ENCODE measurements around the gene DNMBP.

The DNMBP gene

DNA sequence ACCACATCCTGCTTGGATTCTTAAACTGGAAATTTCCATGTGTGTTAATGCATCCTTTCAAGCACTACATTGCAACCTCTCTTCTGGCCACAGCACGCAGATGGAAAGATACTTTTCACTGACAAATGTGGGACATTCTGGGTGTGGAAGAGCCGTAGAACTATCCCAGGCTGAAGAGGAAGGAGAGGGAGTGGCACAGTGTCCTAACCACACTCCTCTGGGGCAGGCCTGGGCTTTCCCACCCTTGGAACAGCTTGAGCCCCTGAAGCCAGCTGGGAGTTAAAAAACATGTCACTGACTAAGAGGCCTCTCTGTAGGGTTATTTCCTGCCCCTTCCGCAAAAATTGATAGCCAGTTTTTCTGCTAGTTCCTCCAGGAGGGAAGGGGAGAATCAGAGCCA is 34.0 kb upstream of the DNMBP start:
- Histone ChIP-seq H3K27me3 (ENCODE audit: insufficient read depth, insufficient read length) (no peaks in the 10 kb centered on the region), H3K4me3 (ENCODE audit: insufficient read length, low read depth) (no peak overlapping the region), H3K9ac (ENCODE audit: insufficient read length, low read depth) (no peak overlapping the region), H3K36me3 (ENCODE audit: insufficient read depth, insufficient read length, low read length) (no peaks in the 10 kb centered on the region), H3K4me1 (ENCODE audit: insufficient read depth, insufficient read length) (peaks cover 5% of the 10 kb centered on the region), H3K9me3 (ENCODE audit: insufficient read depth, low read length) (no peaks in the 10 kb centered on the region)
- no peak for DNase-seq (ENCODE audit: low read depth, low spot score)
- TF ChIP-seq SUZ12 (IDR thresholded peaks at IDR 0.05; ENCODE audit: extremely low read depth, insufficient read depth, insufficient read length) (no peak), YY1 (IDR thresholded peaks at IDR 0.05; ENCODE audit: insufficient read depth, insufficient read length) (no peak), ZNF274 (IDR thresholded peaks at IDR 0.05; ENCODE audit: low read depth, low read length) (no peak)

DNA sequence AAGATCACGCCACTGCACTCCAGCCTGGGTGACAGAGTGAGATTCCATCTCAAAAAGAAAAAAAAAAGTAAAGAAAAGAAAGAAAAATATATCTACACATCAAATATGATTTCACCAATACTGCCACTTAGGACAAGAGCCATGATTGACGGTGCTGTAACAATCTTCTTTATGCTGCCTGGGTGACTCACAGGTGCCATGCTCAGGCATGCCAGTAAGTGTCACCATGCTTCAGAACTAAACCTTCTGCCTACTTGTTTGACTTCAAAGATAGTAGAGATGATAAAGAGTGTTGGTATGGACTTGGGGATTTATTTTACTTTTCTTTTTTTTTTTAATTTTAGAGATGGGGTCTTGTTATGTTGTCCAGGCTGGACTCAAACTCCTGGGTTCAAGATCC is 33.6 kb upstream of the DNMBP start:
- no peak for DNase-seq (ENCODE audit: low read depth, low spot score)
- no peaks in the 10 kb centered on the region for H3K36me3 ChIP-seq (ENCODE audit: insufficient read depth, insufficient read length, low read length)
- TF ChIP-seq SUZ12 (IDR thresholded peaks at IDR 0.05; ENCODE audit: extremely low read depth, insufficient read depth, insufficient read length) (no peak), YY1 (IDR thresholded peaks at IDR 0.05; ENCODE audit: insufficient read depth, insufficient read length) (no peak), ZNF274 (IDR thresholded peaks at IDR 0.05; ENCODE audit: low read depth, low read length) (no peak)

DNA sequence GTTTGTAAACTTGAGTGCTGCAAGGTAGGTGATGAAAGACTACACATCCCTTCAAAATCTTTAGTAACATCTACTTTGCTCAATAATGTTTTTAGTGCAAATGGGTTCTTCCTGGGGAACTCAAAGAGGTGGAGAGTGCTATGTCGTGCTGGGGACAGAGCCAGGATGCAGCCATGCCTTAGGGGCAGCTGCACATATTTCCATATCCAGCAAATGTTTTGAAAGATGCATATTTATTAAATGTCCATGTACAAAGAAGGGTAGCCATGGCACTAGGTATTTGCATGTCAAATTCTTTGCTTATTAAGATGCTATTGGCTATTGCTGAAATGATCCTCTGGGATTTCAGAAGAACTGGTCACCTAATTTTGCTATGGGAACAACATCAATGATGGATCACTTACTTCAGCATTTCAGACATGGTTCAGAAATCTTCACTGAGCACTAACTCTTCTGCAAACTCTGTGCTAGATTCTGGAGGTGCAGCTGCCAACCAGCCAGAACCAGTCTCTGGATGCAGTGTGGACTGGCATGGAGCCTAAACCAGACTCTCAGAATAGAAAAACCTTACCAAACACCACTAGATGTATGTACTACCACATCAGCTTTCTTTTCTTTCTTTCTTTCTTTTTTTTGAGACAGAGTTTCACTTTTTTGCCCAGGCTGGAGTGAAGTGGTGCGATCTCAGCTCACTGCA is 31.7 kb upstream of the DNMBP start:
- H3K4me1 ChIP-seq (ENCODE audit: insufficient read depth, insufficient read length): peaks cover 5% of the 10 kb centered on the region
- TF ChIP-seq SUZ12 (IDR thresholded peaks at IDR 0.05; ENCODE audit: extremely low read depth, insufficient read depth, insufficient read length) (no peak), ZNF274 (IDR thresholded peaks at IDR 0.05; ENCODE audit: low read depth, low read length) (no peak), YY1 (IDR thresholded peaks at IDR 0.05; ENCODE audit: insufficient read depth, insufficient read length) (no peak)
- no peaks in the 10 kb centered on the region for H3K9me3 ChIP-seq (ENCODE audit: insufficient read depth, low read length)
- H3K4me3 ChIP-seq (ENCODE audit: insufficient read length, low read depth): no peak overlapping the region
- no peaks in the 10 kb centered on the region for H3K27me3 ChIP-seq (ENCODE audit: insufficient read depth, insufficient read length)
- H3K36me3 ChIP-seq (ENCODE audit: insufficient read depth, insufficient read length, low read length): no peaks in the 10 kb centered on the region
- H3K9ac ChIP-seq (ENCODE audit: insufficient read length, low read depth): no peak overlapping the region
- no peak for DNase-seq (ENCODE audit: low read depth, low spot score)

More for the DNA sequence above, 33.6 kb upstream of the DNMBP start:
- Histone ChIP-seq H3K9me3 (ENCODE audit: insufficient read depth, low read length) (no peaks in the 10 kb centered on the region), H3K4me1 (ENCODE audit: insufficient read depth, insufficient read length) (peaks cover 5% of the 10 kb centered on the region), H3K4me3 (ENCODE audit: insufficient read length, low read depth) (no peak overlapping the region), H3K27me3 (ENCODE audit: insufficient read depth, insufficient read length) (no peaks in the 10 kb centered on the region), H3K9ac (ENCODE audit: insufficient read length, low read depth) (no peak overlapping the region)

DNA sequence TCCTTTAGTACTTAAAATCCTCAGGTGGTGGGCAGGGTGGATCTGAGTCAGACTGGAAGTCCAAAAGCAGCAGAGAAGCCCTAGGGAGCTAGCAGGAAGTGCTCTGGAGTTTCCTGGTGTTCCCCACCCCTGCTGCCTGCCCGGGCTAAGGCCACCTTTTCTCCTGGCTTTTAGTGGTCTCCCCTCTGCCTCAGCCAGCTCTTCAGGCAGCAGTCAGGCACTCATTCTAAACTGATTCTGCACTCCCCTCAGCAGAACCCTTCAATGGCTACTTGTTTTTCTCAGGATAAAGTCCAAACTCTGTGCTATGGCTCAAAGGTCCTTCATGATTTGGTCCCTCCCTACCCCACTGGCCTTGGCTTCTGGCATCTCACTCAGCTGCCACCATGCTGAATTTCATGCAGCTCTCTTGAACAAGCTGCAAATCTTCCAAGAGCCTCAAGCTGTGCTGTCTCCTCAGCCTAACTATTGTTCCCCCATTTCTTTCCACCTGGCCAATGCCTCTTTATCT is 28.9 kb upstream of the DNMBP start:
- H3K4me3 ChIP-seq (ENCODE audit: insufficient read length, low read depth): no peak overlapping the region
- H3K9me3 ChIP-seq (ENCODE audit: insufficient read depth, low read length): no peaks in the 10 kb centered on the region
- no peaks in the 10 kb centered on the region for H3K36me3 ChIP-seq (ENCODE audit: insufficient read depth, insufficient read length, low read length)
- DNase-seq (ENCODE audit: low read depth, low spot score): no peak
- no peak for TF ChIP-seq ZNF274 (IDR thresholded peaks at IDR 0.05; ENCODE audit: low read depth, low read length)
- TF ChIP-seq SUZ12 (IDR thresholded peaks at IDR 0.05; ENCODE audit: extremely low read depth, insufficient read depth, insufficient read length): no peak
- no peaks in the 10 kb centered on the region for H3K27me3 ChIP-seq (ENCODE audit: insufficient read depth, insufficient read length)
- no peak overlapping the region for H3K9ac ChIP-seq (ENCODE audit: insufficient read length, low read depth)
- H3K4me1 ChIP-seq (ENCODE audit: insufficient read depth, insufficient read length): no peaks in the 10 kb centered on the region

DNA sequence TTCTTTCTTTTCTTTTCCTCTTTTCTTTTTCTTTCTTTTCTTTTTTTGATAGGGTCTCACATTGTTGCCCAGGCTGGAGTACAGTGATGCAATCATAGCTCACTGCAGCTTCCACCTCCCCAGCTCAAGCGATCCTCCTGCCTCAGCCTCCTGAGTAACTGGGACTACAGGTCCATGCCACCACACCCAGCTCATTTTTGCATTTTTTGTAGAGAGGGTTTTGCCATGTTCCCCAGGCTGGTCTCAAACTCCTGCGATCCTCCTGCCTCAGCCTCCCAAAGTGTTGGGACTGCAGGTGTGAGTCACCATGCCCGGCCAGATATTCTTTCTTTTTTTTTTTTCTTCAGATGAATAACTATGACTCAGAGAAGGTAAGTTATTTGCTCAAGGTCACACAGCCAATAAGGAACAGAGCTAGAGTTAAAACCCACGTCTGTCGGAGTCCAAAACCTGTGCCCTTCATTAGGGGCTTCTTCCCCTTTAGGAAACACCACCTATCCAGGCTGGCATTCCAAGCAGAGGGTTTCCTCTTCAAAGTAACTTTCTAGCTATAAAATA is 28.1 kb upstream of the DNMBP start:
- Histone ChIP-seq H3K4me3 (ENCODE audit: insufficient read length, low read depth) (no peak overlapping the region), H3K27me3 (ENCODE audit: insufficient read depth, insufficient read length) (no peaks in the 10 kb centered on the region), H3K4me1 (ENCODE audit: insufficient read depth, insufficient read length) (no peaks in the 10 kb centered on the region), H3K9me3 (ENCODE audit: insufficient read depth, low read length) (no peaks in the 10 kb centered on the region), H3K36me3 (ENCODE audit: insufficient read depth, insufficient read length, low read length) (no peaks in the 10 kb centered on the region), H3K9ac (ENCODE audit: insufficient read length, low read depth) (no peak overlapping the region)
- TF ChIP-seq YY1 (IDR thresholded peaks at IDR 0.05; ENCODE audit: insufficient read depth, insufficient read length) (no peak), SUZ12 (IDR thresholded peaks at IDR 0.05; ENCODE audit: extremely low read depth, insufficient read depth, insufficient read length) (no peak), ZNF274 (IDR thresholded peaks at IDR 0.05; ENCODE audit: low read depth, low read length) (no peak)
- no peak for DNase-seq (ENCODE audit: low read depth, low spot score)

DNA sequence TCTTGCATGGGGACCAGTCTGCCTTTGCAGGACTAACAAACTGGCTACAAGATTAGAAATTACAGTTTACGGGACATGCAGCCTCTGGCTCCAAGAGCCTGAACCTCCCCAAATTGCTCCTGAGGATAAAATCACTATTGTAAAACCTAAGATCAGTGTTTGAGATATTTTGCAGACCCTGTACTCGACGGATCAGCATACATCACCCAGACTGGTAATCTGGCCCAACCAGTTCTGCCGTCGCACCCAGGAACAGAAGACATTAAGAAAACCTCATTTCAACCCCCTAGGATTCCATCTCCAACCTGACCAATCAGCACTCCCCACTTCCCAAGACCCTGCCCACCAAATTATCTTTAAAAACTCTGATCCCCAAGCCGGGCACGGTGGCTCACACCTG is 27.1 kb upstream of the DNMBP start:
- Histone ChIP-seq H3K4me3 (ENCODE audit: insufficient read length, low read depth) (no peak overlapping the region), H3K9ac (ENCODE audit: insufficient read length, low read depth) (no peak overlapping the region), H3K36me3 (ENCODE audit: insufficient read depth, insufficient read length, low read length) (no peaks in the 10 kb centered on the region), H3K9me3 (ENCODE audit: insufficient read depth, low read length) (no peaks in the 10 kb centered on the region), H3K4me1 (ENCODE audit: insufficient read depth, insufficient read length) (no peaks in the 10 kb centered on the region), H3K27me3 (ENCODE audit: insufficient read depth, insufficient read length) (no peaks in the 10 kb centered on the region)
- DNase-seq (ENCODE audit: low read depth, low spot score): no peak
- TF ChIP-seq SUZ12 (IDR thresholded peaks at IDR 0.05; ENCODE audit: extremely low read depth, insufficient read depth, insufficient read length): no peak
- TF ChIP-seq ZNF274 (IDR thresholded peaks at IDR 0.05; ENCODE audit: low read depth, low read length): no peak
- TF ChIP-seq YY1 (IDR thresholded peaks at IDR 0.05; ENCODE audit: insufficient read depth, insufficient read length): no peak

DNA sequence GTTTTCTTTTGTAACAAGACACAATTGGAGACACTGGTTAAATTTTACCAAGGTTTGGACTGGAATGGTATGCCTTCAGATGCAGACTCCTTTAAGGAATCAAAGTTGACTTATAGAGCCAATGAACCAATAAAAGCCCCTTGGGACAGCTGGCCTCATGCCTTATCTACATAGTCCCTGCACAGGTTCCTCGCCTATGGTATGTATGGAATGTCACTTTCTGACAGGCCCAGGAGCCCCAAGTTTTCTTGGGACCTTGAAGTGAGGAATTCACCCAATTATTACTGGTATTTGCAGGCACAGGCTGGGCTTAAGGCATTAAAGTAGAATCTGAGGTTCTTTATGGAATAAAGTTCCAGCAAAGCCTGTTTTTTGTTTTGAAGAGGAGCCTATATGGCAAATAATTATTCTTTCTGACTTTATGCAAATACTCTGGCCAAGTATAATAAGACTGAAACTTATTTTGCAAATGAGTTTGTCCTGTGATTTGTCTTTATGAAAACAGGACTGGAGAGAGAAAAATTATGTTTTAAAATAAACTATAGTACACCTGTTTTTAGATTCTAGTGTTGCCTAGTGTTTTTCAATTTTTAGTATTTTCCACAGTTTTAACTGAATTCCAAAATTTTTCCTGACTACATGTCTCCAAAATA is 24.1 kb upstream of the DNMBP start:
- DNase-seq (ENCODE audit: low read depth, low spot score): no peak
- Histone ChIP-seq H3K27me3 (ENCODE audit: insufficient read depth, insufficient read length) (no peaks in the 10 kb centered on the region), H3K4me1 (ENCODE audit: insufficient read depth, insufficient read length) (no peaks in the 10 kb centered on the region), H3K36me3 (ENCODE audit: insufficient read depth, insufficient read length, low read length) (no peaks in the 10 kb centered on the region), H3K9ac (ENCODE audit: insufficient read length, low read depth) (no peak overlapping the region), H3K4me3 (ENCODE audit: insufficient read length, low read depth) (no peak overlapping the region), H3K9me3 (ENCODE audit: insufficient read depth, low read length) (0 out of 2 replicates have a peak, but pooled peaks cover under 1% of the 10 kb centered on the region)
- TF ChIP-seq ZNF274 (IDR thresholded peaks at IDR 0.05; ENCODE audit: low read depth, low read length) (no peak), SUZ12 (IDR thresholded peaks at IDR 0.05; ENCODE audit: extremely low read depth, insufficient read depth, insufficient read length) (no peak), YY1 (IDR thresholded peaks at IDR 0.05; ENCODE audit: insufficient read depth, insufficient read length) (no peak)

Measured in NT2/D1 (cell line).